GM23248 (cell line): ENCODE results near the gene RASGEF1B. TPM values are rescaled to one million over a fixed set of nuclear protein-coding genes. Genes with fewer than 3 reads are reported as not detected.

Experiments
- DNase-seq: peaks from one replicate; pipeline ENCODE4 v3.0.0-alpha.2; 2015
- H2AFZ ChIP-seq: fragments of 200-600 bp; sonication (generic); 2 replicates; pipeline ENCODE4 v1.6.1; 2016; ENCODE audit warnings: antibody characterized with exemption
- H3F3A ChIP-seq: fragments of 200-600 bp; sonication (generic); 2 replicates; pipeline ENCODE4 v1.6.1; 2016; ENCODE audit warnings: mild to moderate bottlenecking, antibody characterized with exemption, mixed run types; ENCODE audit not compliant: insufficient read depth
- H3K27ac ChIP-seq: fragments of 200-600 bp; sonication (generic); 2 replicates; pipeline ENCODE4 v1.5.1; 2016; ENCODE audit warnings: mild to moderate bottlenecking
- H3K27me3 ChIP-seq: fragments of 200-600 bp; sonication (generic); replicated peaks from 2 replicates; pipeline ENCODE4 v1.6.1; 2016; ENCODE audit warnings: mild to moderate bottlenecking; ENCODE audit not compliant: insufficient read depth
- H3K36me3 ChIP-seq: fragments of 200-600 bp; sonication (generic); 2 replicates; pipeline ENCODE4 v1.6.1; 2016; ENCODE audit warnings: low read depth, mild to moderate bottlenecking
- H3K4me1 ChIP-seq: fragments of 200-600 bp; sonication (generic); 2 replicates; pipeline ENCODE4 v1.6.1; 2016; ENCODE audit warnings: mild to moderate bottlenecking; ENCODE audit not compliant: insufficient read depth
- H3K4me2 ChIP-seq: fragments of 200-600 bp; sonication (generic); one replicate; pipeline ENCODE4 v1.6.1; 2016; ENCODE audit warnings: mild to moderate bottlenecking; ENCODE audit not compliant: unreplicated experiment
- H3K4me3 ChIP-seq: fragments of 200-600 bp; sonication (generic); 2 replicates; pipeline ENCODE4 v1.5.1; 2016; ENCODE audit warnings: mild to moderate bottlenecking
- H3K79me2 ChIP-seq: fragments of 200-600 bp; sonication (generic); 2 replicates; pipeline ENCODE4 v1.6.1; 2016; ENCODE audit warnings: mild to moderate bottlenecking; ENCODE audit not compliant: insufficient read depth
- H3K9ac ChIP-seq: fragments of 200-600 bp; sonication (generic); 2 replicates; pipeline ENCODE4 v1.6.1; 2016; ENCODE audit warnings: mild to moderate bottlenecking
- H3K9me2 ChIP-seq: fragments of 200-600 bp; sonication (generic); 2 replicates; pipeline ENCODE4 v1.6.1; 2016; ENCODE audit warnings: mixed run types, mild to moderate bottlenecking, moderate library complexity; ENCODE audit not compliant: insufficient read depth
- H3K9me3 ChIP-seq: fragments of 200-600 bp; sonication (generic); one replicate; pipeline ENCODE4 v1.6.1; 2017; ENCODE audit warnings: low read depth
- H4K20me1 ChIP-seq: fragments of 200-600 bp; sonication (generic); 2 replicates; pipeline ENCODE4 v1.6.0; 2016; ENCODE audit not compliant: insufficient read depth
- EZH2 ChIP-seq: fragments of 200-600 bp; sonication (generic); IDR thresholded peaks from 2 replicates; pipeline ENCODE4 v1.6.1; 2018; ENCODE audit warnings: antibody characterized with exemption, mild to moderate bottlenecking; ENCODE audit not compliant: insufficient read depth, poor library complexity, severe bottlenecking
- EZH2phosphoT487 ChIP-seq: fragments of 200-600 bp; sonication (generic); IDR thresholded peaks from 2 replicates; pipeline ENCODE4 v1.6.1; 2018; ENCODE audit warnings: antibody characterized with exemption, moderate library complexity, mild to moderate bottlenecking, low read depth; ENCODE audit not compliant: insufficient read depth
- WGBS, 2 experiments: methylation state at CpG; one replicate each; pipeline ENCODE4 v1.1.6; 2015 to 2017; ENCODE audit warnings: low lambda C conversion rate in 2 of 2, low coverage in 1 of 2; ENCODE audit errors: missing lambda C conversion rate in 2 of 2; 5-methylcytosine and 5-hydroxymethylcytosine counted together
- in situ Hi-C: fragments of 300-500 bp; cut with MboI; formaldehyde crosslinking; loops from 2 replicates; pipeline ENCODE4 v1.15.0; 2020
- polyA plus RNA-seq: library from polyadenylated mRNA; unstranded; fragments of >200 nt; fragmentation: Nextera tagmentation; extraction: Ambion mirVana; gene quantifications from 2 replicates; pipeline ENCODE4 v1.2.1, GENCODE V29; 2016
- total RNA-seq: library from RNA; depleted of rRNA; stranded (reverse); fragments of >200 nt; shearing (Covaris generic); gene quantifications from 2 replicates; pipeline ENCODE4 v1.2.3, GENCODE V29; 2014

Gene RASGEF1B
- total and polyA plus RNA-seq, 2 experiments from 2014 or later: 0.09 TPM; not detected in 1

DNA sequence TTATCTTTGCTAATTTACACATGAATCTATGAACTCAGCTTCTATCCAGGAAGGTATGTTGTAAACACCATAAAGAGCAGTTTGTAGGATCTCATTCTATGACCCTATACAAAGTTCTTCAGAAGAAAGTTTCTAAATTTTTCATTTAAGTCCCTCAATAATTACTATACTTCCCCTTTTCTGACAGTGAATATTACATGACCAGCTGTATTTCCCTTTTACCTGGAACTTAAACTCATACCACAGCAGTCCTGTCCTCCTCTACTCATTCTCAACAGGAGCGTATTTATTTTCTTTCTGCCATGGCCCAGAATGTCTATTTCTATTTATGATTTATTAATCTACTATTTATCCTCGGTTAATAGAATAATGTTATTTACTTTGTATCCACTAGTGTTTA lies 15.8 kb downstream of the RASGEF1B start:
- no peaks in the 10 kb centered on the region for H3K79me2 ChIP-seq
- no peaks in the 10 kb centered on the region for H3K9me2 ChIP-seq
- no peak overlapping the region for H3K27ac ChIP-seq
- no peak for DNase-seq
- H3F3A ChIP-seq: no peaks in the 10 kb centered on the region
- H3K27me3 ChIP-seq: peaks cover 3% of the 10 kb centered on the region
- H3K36me3 ChIP-seq: no peaks in the 10 kb centered on the region
- no peaks in the 10 kb centered on the region for H4K20me1 ChIP-seq
- TF ChIP-seq EZH2phosphoT487 (no peak), EZH2 (no peak)
- no peak overlapping the region for H3K4me2 ChIP-seq
- no peaks in the 10 kb centered on the region for H3K4me1 ChIP-seq
- no peak overlapping the region for H2AFZ ChIP-seq
- H3K9ac ChIP-seq: no peak overlapping the region
- WGBS, 2 experiments: 51 to 63% methylated on average over 2 of the region's 2 CpGs
- H3K4me3 ChIP-seq: no peak overlapping the region
- no peaks in the 10 kb centered on the region for H3K9me3 ChIP-seq
- in situ Hi-C loops: loop anchor here (25.0 kb wide), 1 partner anchor 756 kb away; no protein-coding TSS in a partner anchor

DNA sequence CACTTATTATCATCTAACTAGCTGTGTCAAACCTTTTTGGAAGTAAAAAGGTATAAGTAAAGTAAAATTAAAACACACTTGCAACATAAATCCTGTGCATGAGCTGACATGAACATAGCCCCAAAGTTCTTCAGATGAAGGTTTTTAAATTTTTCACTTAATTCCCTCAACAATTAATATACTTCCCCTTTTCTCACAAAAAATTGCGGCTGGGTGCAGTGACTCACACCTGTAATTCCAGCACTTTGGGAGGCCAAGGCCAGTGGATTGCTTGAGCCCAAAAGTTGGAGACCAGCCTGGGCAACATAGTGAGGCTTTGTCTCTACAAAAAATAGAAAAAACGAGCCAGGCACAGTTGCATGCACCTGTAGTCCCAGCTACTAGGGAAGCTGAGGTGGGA lies 16.8 kb downstream of the RASGEF1B start:
- no peaks in the 10 kb centered on the region for H3K36me3 ChIP-seq
- 62 to 75% methylated on average over 2 of the region's 2 CpGs for WGBS, 2 experiments
- TF ChIP-seq EZH2: no peak
- no peak for TF ChIP-seq EZH2phosphoT487
- no peak overlapping the region for H3K9ac ChIP-seq
- peaks cover 3% of the 10 kb centered on the region for H3K27me3 ChIP-seq
- no peak overlapping the region for H3K27ac ChIP-seq
- H3K9me3 ChIP-seq: no peaks in the 10 kb centered on the region
- H3F3A ChIP-seq: no peaks in the 10 kb centered on the region
- in situ Hi-C loops: loop anchor here (25.0 kb wide), 1 partner anchor 757 kb away; no protein-coding TSS in a partner anchor
- no peaks in the 10 kb centered on the region for H3K9me2 ChIP-seq
- no peak overlapping the region for H3K4me3 ChIP-seq
- H4K20me1 ChIP-seq: no peaks in the 10 kb centered on the region
- H3K79me2 ChIP-seq: no peaks in the 10 kb centered on the region
- H3K4me2 ChIP-seq: no peak overlapping the region
- no peak overlapping the region for H2AFZ ChIP-seq
- DNase-seq: no peak
- H3K4me1 ChIP-seq: no peaks in the 10 kb centered on the region

DNA sequence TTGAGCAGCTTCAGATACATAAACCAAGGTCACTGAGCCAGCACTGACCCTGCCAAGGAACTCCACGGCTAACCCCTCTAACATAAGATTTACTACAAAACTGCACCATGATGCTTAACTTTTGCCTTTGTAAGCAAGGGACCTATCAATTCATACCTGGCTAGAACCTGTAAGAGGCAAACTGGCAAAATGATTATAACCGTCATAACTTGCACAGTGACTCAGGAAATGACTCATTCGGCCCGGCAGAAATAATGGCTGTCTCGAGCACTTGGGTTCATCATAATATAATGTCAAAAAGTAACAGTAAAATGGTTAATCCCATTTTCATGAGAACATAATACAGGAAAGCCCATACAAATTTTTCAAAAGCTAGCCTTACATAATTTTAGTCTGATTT lies 17.2 kb downstream of the RASGEF1B start:
- DNase-seq: peak; percentile 12
- in situ Hi-C loops: loop anchor here (25.0 kb wide), 1 partner anchor 758 kb away; no protein-coding TSS in a partner anchor

DNA sequence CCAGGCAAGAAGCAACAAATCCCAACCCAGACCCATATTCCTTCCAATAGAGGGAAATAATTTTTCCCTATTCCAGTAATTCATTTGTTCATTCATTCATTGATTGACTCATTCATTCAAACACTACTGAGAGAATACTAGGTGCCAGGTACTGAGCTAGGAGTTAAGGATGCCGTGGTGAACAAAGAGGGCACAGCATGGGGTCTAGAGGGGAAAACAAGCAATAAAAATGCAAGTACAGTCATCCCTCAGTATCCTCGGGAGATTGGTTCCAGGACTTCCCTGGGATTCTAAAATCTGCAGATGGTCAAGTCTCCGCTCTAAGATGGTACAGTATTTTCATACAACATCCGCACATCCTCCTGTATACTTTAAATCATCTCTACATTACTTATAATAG lies 18.7 kb downstream of the RASGEF1B start:
- H3K4me2 ChIP-seq: no peak overlapping the region
- no peaks in the 10 kb centered on the region for H3K36me3 ChIP-seq
- H3K4me3 ChIP-seq: no peak overlapping the region
- in situ Hi-C loops: loop anchor here (25.0 kb wide), 1 partner anchor 759 kb away; no protein-coding TSS in a partner anchor
- no peaks in the 10 kb centered on the region for H3K9me3 ChIP-seq
- H3K27ac ChIP-seq: no peak overlapping the region
- no peak for TF ChIP-seq EZH2
- no peak for TF ChIP-seq EZH2phosphoT487
- 0 out of 2 replicates have a peak, but pooled peaks cover 3% of the 10 kb centered on the region for H3K27me3 ChIP-seq
- WGBS, 2 experiments: 64 to 71% methylated on average over 4 of the region's 4 CpGs
- no peak overlapping the region for H2AFZ ChIP-seq
- no peak for DNase-seq
- no peaks in the 10 kb centered on the region for H3K9me2 ChIP-seq
- no peaks in the 10 kb centered on the region for H3K4me1 ChIP-seq
- H4K20me1 ChIP-seq: no peaks in the 10 kb centered on the region
- no peak overlapping the region for H3K9ac ChIP-seq
- no peaks in the 10 kb centered on the region for H3K79me2 ChIP-seq
- no peaks in the 10 kb centered on the region for H3F3A ChIP-seq

More for the DNA sequence above, 17.2 kb downstream of the RASGEF1B start:
- no peak overlapping the region for H3K27ac ChIP-seq
- 53 to 56% methylated on average over 5 of the region's 5 CpGs for WGBS, 2 experiments
- no peaks in the 10 kb centered on the region for H4K20me1 ChIP-seq
- no peaks in the 10 kb centered on the region for H3K9me3 ChIP-seq
- no peaks in the 10 kb centered on the region for H3K9me2 ChIP-seq
- no peak overlapping the region for H2AFZ ChIP-seq
- no peak overlapping the region for H3K4me2 ChIP-seq
- no peaks in the 10 kb centered on the region for H3K36me3 ChIP-seq
- no peaks in the 10 kb centered on the region for H3K79me2 ChIP-seq
- no peaks in the 10 kb centered on the region for H3F3A ChIP-seq
- H3K4me3 ChIP-seq: no peak overlapping the region
- no peak for TF ChIP-seq EZH2
- no peak for TF ChIP-seq EZH2phosphoT487
- peaks cover 3% of the 10 kb centered on the region; the same call in 1 of the 2 replicates for H3K27me3 ChIP-seq
- H3K9ac ChIP-seq: no peak overlapping the region
- no peaks in the 10 kb centered on the region for H3K4me1 ChIP-seq
